ENCODE results near the gene FLRT2. TPM values are rescaled to one million over a fixed set of nuclear protein-coding genes. Genes with fewer than 3 reads are reported as not detected.

FLRT2 gene
- total RNA-seq, 1 experiment from 2014 or later, result 0.17 TPM

- TF ChIP-seq EGR1 (IDR thresholded peaks at IDR 0.05; ENCODE audit: low read depth), result no peak
- TF ChIP-seq ZFX (IDR thresholded peaks at IDR 0.05), result no peak
- no peak for TF ChIP-seq TCF7L2 (IDR thresholded peaks at IDR 0.05; ENCODE audit: borderline replicate concordance, extremely low read depth, insufficient read depth, insufficient read length)
- no peak for TF ChIP-seq RAD21 (IDR thresholded peaks at IDR 0.05; ENCODE audit: low read depth)
- TF ChIP-seq JUND (IDR thresholded peaks at IDR 0.05), result no peak
Observed at GRCh38 chr14:85581691-85582090, 51.7 kb downstream of the FLRT2 start.

GRCh38 chr14:85583380-85583779 is 53.4 kb downstream of the FLRT2 start:
- no peaks in the 10 kb centered on the region for H3K4me1 ChIP-seq (ENCODE audit: control insufficient read depth in 1 of 2, insufficient read depth in 2 of 2, low read length in 2 of 2)
- H3K4me3 ChIP-seq (replicated peaks in 1 of 2; ENCODE audit: low read depth in 1 of 2, low read length in 2 of 2), result no peak overlapping the region
- intact Hi-C loops (cut with micrococcal nuclease), result no loop called here
- no peak for DNase-seq (ENCODE audit: low read depth, low spot score)
- H3K9me3 ChIP-seq (ENCODE audit: control insufficient read depth in 1 of 2, insufficient read depth in 1 of 2, low read depth in 1 of 2, low read length in 2 of 2), result peaks cover 4 to 9% of the 10 kb centered on the region in 2 experiments; a peak in 2 of 4 replicates
- no peaks in the 10 kb centered on the region for H3K79me2 ChIP-seq (ENCODE audit: insufficient read depth, low read length)
- CTCF ChIA-PET, result no interaction called here
- no peak for TF ChIP-seq ZBTB33 (IDR thresholded peaks at IDR 0.05; ENCODE audit: extremely low read depth, insufficient replicate concordance, low read length)
- TF ChIP-seq ZNF274 (IDR thresholded peaks at IDR 0.05; ENCODE audit: low read depth, low read length), result no peak
- no peak for TF ChIP-seq CTCF (IDR thresholded peaks at IDR 0.05 in 2 of 3, conservative IDR thresholded peaks at IDR 0.05 in 1 of 3; ENCODE audit: borderline replicate concordance in 1 of 3, insufficient read depth in 1 of 3, low read depth in 2 of 3, low read length in 2 of 3)
- no peak for TF ChIP-seq ZFX (IDR thresholded peaks at IDR 0.05)
- TF ChIP-seq SRF (IDR thresholded peaks at IDR 0.05; ENCODE audit: low read depth), result no peak
- no peak for TF ChIP-seq MAX (IDR thresholded peaks at IDR 0.05)
- no peak for TF ChIP-seq CEBPB (IDR thresholded peaks at IDR 0.05; ENCODE audit: low read depth)
- no peak for TF ChIP-seq JUND (IDR thresholded peaks at IDR 0.05)
- TF ChIP-seq REST (IDR thresholded peaks at IDR 0.05; ENCODE audit: low read depth), result no peak
- no peaks in the 10 kb centered on the region for H3K27me3 ChIP-seq (ENCODE audit: insufficient read depth, low read length)
- H3K9ac ChIP-seq (ENCODE audit: low read length), result no peak overlapping the region
- POLR2A ChIA-PET, result no interaction called here
- no peak overlapping the region for H3K27ac ChIP-seq (ENCODE audit: low read depth, low read length)
- H2AFZ ChIP-seq (ENCODE audit: low read depth, low read length, poor library complexity, severe bottlenecking), result no peak overlapping the region
- H4K20me1 ChIP-seq (ENCODE audit: insufficient read depth), result no peaks in the 10 kb centered on the region
- no peak overlapping the region for H3K4me2 ChIP-seq (ENCODE audit: low read length)
- H3K36me3 ChIP-seq (ENCODE audit: control insufficient read depth in 1 of 2, insufficient read depth in 2 of 2, low read length in 2 of 2), result no peaks in the 10 kb centered on the region
- ATAC-seq, result no peak
- H3K9me2 ChIP-seq (ENCODE audit: insufficient read depth), result no peaks in the 10 kb centered on the region
- no TSS peak for BruUV-seq (replicated peaks)
- RAD21 ChIA-PET (ENCODE audit: low non-redundant PET in 1 of 2, low total read pairs in 2 of 2, uncharacterized antibody in 2 of 2, unreplicated experiment in 2 of 2), result no interaction called here

More at GRCh38 chr14:85581691-85582090, 51.7 kb downstream of the FLRT2 start:
- ATAC-seq, result no peak
- H3K4me2 ChIP-seq (ENCODE audit: low read length), result no peak overlapping the region
- peaks cover 10 to 11% of the 10 kb centered on the region in 2 experiments; a peak in 2 of 4 replicates for H3K9me3 ChIP-seq (ENCODE audit: control insufficient read depth in 1 of 2, insufficient read depth in 1 of 2, low read depth in 1 of 2, low read length in 2 of 2)
- no peaks in the 10 kb centered on the region for H3K79me2 ChIP-seq (ENCODE audit: insufficient read depth, low read length)
- no TSS peak for BruUV-seq (replicated peaks)
- no peak overlapping the region for H3K27ac ChIP-seq (ENCODE audit: low read depth, low read length)
- H3K9me2 ChIP-seq (ENCODE audit: insufficient read depth), result no peaks in the 10 kb centered on the region
- H3K4me1 ChIP-seq (ENCODE audit: control insufficient read depth in 1 of 2, insufficient read depth in 2 of 2, low read length in 2 of 2), result no peaks in the 10 kb centered on the region
- no peaks in the 10 kb centered on the region for H4K20me1 ChIP-seq (ENCODE audit: insufficient read depth)
- no peak overlapping the region for H3K4me3 ChIP-seq (replicated peaks in 1 of 2; ENCODE audit: low read depth in 1 of 2, low read length in 2 of 2)
- no peak overlapping the region for H3K9ac ChIP-seq (ENCODE audit: low read length)
- H2AFZ ChIP-seq (ENCODE audit: low read depth, low read length, poor library complexity, severe bottlenecking), result no peak overlapping the region
- ChIA-PET RAD21 (ENCODE audit: low non-redundant PET in 1 of 2, low total read pairs in 2 of 2, uncharacterized antibody in 2 of 2, unreplicated experiment in 2 of 2) (no interaction called here), POLR2A (no interaction called here), CTCF (no interaction called here)
- intact Hi-C loops (cut with micrococcal nuclease), result no loop called here
- no peaks in the 10 kb centered on the region for H3K27me3 ChIP-seq (ENCODE audit: insufficient read depth, low read length)
- H3K36me3 ChIP-seq (ENCODE audit: control insufficient read depth in 1 of 2, insufficient read depth in 2 of 2, low read length in 2 of 2), result no peaks in the 10 kb centered on the region
- DNase-seq (ENCODE audit: low read depth, low spot score), result no peak

Data from HCT116 (cell line).